Measurements from ENCODE around the gene SHQ1.

SHQ1 gene

DNA sequence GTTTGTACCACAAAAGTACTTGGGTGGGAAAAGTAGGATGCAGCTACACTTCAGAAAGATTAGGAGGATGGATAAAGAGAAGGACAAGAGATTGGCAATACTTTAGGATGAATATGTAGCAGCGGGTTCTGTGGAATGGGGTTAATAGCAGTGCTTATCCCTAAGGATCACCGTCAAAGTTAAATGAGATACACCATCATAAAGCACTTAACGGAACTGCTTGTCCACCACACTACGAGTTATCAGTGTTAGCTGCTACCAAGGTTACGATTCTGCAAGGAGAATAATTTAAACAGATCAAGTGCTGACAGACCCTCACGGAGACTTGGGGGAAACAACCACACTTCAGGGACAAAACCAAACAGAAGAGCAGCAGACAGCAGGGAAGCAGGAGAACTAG, 963 bp downstream of the SHQ1 start:
- no peak for DNase-seq

DNA sequence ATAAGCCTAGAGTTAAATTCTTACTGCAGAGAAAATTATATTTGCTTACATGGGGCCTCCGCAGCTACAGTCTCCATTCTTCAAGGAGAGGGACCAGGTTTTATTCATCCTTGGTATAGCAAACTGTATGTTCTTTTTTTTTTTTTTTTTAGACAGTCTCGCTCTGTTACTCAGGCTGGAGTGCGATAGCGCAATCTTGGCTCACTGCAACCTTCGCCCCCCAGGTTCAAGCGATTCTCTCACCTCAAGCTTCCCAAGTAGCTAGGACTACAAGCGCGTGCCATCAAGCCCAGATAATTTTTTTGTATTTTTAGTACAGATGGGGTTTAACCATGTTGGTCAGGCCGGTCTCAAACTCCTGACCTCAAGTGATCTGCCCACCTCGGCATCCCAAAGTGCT, 2.1 kb downstream of the SHQ1 start:
- DNase-seq = no peak

DNA sequence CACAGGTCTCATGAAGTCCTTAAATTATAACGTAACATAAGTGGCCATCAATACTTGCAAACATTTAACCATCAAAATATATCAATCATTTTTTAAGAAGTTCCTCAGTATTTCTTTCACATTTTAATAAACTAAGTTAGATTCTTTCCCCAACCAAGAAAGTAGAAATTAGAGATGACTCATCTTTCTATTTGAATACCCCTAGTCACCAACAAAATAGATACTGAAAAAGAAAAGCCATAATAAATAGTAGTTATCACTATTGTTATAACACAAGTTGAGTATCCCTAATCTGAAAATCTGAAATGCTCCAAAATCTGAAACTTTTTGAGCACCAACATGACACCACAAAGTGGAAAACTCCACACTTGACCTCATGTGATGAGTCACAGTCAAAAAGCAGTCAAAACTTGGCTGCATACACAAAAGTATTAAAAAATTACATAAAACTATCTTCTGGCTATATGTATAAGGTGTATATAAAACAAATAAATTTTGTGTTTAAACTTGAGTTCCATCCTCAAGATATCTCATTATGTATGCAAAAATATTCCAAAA, 3.7 kb downstream of the SHQ1 start:
- DNase-seq = no peak

DNA sequence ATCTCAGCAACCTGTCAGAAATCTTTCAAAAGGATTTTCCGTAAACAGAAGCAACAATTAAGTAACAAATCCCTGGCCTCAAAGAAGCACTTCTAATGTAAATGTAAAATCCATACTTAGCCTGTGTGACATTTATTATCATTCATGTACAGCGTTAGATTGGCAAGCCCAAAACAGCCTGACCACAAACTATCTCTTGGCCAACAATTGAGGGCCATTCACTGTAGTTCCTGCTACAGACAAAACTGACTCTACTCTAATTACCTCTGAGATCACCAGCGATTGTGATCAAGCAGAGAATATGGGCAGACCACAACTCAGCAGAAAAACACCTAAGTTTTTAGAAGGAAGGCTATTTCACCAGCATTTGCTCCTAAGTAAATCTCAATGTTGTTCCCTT, 9.2 kb downstream of the SHQ1 start:
- DNase-seq = no peak

DNA sequence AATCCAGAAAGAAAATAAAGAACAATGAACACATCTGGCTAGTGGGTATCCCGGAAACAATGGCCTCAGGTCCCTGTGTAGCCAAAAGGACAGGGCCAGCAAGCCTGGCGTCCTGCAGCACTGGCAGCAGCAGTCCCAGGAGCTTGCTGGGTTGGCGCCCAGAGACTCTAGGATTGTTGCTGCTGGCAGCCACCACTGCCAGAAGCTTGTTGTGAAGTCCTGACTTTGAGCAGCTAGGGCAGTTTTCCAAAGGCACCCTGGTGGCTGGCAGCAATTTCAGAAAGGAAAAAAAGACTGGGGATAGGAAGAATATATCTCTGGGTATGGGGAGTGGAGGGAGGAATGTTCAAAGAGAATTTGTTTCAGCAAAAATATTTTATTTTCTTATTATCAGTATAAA, 11.3 kb downstream of the SHQ1 start:
- no peak for DNase-seq

DNA sequence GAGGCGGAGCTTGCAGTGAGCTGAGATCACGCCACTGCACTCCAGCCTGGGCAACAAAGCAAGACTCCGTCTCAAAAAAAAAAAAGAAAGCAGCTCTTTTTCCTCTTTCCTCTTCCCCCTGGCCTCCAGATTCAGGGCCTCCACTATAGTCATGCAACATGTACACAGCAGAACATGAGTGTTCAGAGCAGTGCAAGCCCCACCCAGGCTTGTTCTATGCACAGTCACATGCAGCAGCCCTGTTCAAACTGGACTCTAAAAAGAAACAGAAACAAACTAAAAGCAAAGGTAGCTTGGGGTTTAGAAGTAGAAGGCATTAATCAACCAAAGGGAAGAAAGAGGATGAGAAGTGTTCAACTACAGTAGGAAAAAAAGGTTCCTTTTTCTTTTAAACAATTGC, 11.8 kb downstream of the SHQ1 start:
- DNase-seq = no peak

DNA sequence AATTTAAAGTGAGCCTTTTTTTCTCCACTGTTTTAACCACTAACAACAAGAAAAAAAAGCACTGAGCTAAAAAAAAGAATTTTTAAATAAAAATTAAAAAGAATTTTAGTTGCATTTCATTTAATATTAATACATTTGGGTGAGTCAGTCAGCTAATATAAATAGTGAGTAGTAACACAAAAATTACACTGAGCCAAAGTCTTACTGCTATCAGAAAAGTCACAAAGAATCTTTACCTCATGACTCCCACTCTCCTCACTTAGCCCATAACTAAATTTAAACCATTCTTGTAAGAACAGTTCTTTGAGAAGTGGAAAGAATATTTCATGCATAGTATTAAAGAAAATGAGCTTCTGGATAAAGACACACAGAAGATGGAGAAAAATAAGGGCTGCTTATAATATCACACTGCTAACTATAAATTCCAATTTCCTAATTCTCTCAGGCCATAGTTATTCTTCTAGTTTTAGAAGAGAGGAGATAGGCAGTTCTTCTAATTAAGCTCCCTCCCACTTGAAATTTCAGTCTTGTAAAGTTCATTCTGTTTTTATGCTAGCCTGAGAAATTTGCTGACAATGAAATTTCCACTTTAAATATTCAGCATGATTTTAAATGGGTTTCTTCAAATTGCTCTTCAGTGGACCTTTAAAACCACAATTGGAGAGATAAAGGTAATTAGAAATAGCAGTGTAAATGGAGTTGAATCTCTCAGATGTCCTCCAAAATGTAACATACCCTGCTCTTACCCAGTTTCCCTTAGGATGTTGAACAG, 17.6 kb downstream of the SHQ1 start:
- no peak for DNase-seq

DNA sequence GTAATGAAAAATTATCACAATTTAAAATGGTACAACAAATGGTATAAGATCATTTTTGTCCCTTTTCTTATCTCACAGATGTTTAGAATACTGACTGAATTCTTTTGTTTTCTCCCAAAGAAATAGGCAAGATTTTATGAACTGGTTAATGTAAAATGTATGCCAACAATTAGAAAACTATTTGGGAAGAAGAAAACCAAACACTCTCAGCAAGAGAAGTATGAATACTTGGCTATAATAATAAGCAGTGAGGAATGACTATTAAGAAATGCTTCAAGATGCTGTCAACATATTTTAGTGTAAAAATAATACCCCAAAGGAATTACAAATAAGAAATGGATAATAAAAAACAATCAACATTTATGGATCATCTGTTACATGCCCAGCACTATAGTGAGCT, 18.5 kb downstream of the SHQ1 start:
- DNase-seq = no peak

DNA sequence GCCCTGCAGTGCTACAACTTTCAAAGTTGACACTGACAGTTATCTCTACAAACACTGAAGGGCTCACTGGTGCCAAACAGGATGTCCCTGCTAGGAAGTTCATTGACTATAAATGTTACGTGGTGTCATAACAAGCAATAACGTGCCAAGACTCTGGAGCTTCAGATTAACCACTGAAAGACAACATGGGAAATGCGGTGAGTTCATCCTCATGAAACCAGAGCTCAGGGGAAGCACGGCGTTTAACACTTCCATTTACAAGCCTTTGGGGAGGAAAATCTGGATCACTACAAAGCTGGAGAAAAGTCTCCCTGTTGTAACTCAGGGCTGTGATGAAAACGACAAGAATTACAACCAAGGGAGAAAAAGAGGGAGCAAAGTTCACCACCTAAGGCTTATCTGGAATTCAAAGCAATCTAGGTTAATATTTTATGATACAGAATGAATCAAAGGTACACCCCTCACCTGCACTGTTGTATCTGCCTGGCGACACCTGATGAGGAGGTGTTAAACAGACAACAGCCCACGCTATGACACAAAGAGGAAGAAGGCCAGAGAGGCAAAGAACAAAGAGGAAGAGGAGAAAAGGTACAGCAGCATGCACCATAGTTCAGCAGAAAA, 27.0 kb downstream of the SHQ1 start:
- DNase-seq = no peak

DNA sequence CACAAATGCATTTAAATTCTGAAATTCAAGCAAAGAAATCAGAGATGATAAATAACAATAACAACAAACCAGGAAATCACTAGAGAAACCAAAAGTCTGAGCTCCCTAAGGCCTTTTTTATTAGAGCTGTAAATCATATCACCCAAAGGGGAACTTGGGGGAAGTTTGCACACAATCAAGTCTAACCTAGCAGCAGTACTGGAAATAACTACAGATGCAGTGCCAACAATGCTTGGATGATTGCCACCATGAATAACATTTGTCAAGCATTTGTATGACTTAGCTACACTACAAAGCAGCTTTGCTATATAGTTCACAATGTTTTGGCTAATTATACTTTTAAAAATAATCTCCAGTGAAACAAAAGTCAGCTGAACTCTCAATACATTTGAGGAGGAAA, 27.8 kb downstream of the SHQ1 start:
- no peak for DNase-seq

DNA sequence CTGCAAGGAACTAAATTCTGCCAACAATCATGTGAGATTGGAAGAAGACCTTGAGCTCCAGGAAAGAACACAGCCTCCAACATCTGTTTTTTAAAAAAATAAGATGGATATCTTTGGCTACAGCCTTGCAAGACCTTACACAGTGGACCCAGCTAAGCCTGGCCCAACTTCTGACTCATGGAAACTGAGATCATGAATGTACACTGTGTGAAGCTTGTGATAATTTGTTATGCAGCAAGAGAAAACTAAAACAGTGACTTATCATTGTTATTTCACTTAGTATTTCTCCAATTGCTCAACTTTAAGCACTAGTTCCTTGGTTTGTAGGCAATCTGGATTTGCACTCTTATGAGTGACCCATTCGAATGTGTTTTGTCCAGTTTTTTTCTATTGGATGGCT, 29.3 kb downstream of the SHQ1 start:
- DNase-seq = no peak

DNA sequence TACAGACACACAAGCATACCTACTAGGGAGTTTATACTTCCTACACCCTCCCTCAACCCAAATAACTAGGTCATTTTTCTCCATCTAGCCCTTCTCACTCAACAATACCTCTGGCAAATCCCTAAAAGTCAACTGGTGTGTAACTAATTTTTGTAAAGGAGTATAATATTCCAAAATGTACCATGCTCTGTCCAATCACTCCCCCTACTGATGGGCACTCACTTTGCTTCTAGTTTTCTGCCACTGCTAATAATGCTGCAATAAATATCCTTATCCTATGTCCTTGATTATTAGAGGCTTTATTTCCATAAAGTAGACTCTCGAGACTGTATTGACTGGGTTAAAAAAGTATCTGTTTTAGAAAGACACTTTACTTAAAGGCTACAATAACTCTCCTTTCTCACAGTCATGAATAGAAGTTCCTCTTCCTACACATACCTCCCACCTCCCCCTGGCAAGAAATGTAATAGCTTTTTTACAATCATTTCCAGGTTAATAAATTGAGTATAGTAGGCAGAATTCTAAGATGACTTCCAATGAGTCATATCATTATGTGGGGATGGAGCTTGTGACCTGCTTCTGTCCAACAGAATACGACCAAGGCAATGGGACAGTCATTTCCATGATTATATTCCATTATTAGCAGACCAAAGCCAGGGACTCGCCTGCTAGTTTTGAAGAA, 30.0 kb downstream of the SHQ1 start:
- DNase-seq = no peak

DNA sequence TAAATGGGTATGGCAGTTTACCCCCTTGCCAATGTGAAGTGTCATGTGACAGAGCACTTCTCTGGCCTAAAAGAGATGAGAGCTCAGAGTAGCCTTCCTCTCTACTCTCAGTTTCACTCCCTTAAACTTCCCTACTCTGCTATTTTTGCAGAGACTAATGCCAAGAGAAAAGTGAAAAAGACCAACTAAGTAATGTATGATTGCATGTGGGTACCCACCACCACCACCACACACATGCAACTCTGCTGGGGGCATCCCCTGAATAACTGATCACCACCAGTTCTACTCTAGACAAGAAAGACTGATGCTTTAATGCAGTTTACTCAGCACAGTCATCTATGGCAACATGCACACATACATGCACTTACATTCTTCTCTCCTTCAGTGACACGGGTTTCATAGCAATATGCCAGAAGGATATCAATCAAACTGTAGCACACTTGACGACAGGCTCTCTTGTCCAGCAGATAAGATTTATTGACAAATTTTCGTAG, 31.3 kb downstream of the SHQ1 start:
- DNase-seq = no peak

DNA sequence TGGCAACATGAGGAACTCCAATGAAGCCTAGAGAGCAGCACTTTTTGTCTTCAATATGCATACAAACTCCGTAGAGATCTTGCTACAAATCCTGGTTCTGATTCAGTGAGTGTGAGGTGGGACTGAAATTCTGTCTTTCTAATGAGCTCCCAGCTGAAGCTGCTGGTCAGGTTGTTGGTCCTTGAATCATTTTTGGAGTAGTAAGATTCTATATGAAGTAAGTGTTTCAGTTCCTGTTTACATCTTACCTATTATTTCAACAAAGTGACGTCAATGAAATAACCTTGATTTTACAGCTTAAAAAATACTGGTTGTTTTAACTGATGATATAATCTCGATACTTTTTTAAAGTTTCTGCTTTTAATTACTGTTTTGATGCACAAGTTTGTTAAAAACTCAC, 33.9 kb downstream of the SHQ1 start:
- DNase-seq = no peak

DNA sequence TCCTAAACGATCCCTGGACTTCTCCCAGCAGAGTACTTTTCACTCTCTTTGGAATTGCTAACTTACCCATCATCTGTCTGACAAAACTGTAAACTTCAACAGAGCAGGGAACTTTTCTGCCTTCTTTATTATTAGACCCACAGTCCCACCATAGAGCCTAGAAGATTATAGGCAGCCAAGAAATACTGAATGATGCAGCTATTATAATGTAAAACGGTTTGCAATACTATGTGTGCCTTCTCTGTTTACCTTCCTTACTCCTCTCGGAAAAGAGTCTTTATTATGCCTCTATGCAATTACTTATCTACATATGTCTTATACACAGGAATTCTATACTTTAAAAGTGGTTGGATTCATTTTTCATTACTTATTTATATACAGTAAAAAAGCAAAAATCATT, 36.0 kb downstream of the SHQ1 start:
- no peak for DNase-seq

DNA sequence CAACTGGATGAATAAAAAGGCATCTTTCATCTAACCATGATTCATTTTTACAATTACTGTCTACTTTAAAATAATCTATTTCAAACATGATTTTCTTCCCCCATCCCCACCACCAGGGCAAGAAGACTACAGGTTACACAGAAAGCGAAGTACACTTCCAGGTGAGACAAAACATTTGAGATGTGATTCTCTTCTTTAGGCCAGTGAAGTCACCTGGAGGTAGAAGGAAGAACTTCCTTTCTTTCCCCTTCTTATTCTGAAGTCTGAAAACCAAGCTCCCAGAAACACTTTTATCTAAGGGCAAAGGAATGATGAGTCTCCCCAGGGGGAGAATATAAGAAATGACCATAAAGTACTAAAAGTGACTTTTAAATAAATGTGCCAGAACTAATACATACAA, 36.7 kb downstream of the SHQ1 start:
- no peak for DNase-seq

DNA sequence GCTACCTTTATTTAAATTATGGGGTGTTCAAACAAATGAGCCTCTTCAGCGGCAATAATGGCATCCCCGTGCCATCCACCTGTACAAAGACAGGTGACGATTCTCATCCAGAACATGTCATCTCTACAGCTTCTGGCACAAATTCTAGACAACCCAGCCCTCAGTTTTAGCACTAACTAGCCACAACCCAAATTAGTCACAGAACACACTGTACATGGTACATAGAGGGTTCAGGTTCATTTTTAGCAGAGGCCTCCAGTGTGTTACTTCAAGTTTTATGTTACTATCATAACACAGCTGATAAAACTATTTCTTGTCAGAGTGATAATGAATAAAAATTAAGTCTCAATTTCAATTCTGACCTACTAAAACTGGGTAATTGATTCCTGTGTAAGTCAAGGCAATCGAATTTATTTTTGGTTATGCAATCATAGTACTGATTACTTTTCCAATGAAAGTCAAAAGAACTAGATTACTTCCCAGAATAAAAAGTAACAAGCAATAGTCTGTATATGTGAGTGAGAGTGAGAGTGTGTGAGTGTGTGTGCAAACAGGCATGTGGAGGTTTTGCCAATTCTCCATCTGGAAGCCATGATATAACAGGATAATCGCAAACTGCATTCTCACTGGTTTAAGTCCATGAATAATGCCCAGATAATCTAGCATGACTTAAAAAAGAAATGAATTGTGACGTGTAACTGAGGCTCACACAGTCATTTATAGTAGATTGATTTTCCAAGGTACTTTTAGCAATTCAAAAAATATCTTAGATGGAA, 37.4 kb downstream of the SHQ1 start:
- no peak for DNase-seq

DNA sequence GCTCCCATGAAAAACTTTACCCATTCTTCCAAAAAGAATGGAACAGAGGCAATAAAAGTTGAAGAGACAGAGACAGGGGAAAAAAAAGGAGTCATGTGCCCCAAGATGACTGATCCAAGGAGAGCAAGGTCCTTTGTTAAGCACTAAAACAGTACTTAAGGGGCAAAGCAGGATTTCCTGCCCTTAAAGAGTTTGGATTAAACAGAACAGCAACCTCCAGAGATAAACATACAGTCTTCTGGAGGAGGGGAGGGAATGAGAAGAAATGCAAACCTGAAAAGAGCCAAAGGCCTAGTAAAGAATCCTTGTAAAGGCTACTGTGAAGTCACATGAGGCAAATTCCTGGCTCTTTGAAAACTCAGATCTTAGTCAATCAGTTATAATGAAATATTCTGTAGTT, 38.2 kb downstream of the SHQ1 start:
- no peak for DNase-seq

DNA sequence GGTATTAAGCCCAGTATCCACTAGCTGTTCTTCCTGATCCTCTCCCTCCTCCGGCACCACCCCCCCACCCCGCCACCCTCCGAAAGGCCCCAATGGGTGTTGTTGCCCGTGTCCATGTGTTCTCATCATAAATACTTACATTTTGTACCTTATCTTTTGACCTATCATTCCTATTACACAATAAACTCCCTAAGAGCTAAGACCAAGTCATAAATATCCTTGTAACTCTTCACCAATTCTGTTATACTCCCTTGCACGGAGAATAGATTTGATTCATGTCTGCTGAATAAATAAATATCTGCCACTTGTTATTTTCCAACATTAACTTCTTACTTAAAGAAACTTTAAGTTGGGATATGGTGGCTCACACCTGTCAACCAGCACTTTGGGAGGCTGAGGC, 43.9 kb downstream of the SHQ1 start:
- no peak for DNase-seq

DNA sequence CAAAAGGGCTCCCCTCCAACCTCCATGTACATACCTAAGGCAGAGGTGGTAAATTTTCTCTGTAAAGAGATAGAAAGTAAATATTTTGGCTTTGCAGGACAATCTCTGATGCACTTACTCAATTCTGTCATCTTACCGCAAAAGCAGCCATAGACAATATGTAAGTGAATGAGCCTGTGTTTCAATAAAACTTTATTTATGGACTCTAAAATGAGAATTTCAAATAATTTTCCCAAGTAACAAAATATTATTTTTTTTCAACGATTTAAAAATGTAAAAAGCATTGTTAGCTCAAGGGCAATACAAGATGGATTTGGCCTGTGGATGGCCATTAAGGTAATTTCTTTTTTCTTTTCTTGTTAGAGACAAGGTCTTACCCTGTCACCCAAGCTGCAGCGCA, 44.7 kb downstream of the SHQ1 start:
- DNase-seq = no peak

DNA sequence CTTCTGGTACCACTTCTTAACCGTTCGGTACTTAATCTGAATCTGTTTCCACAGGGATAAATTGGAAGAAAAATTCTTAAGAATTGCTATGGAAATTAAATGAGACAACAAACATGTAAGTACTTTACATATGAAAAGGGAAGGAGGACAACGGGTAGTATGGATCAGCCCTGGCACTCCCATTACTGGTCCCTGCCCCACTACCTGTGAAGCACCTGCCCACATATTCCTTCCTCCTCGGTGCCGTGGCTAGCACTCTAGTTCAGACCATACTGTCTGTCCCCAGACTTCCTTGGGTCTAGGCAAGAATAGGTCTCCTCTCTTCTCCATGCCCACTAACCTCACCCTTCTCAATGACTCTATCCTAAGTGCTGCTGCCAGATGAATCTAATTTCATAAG, 46.2 kb downstream of the SHQ1 start:
- no peak for DNase-seq

DNA sequence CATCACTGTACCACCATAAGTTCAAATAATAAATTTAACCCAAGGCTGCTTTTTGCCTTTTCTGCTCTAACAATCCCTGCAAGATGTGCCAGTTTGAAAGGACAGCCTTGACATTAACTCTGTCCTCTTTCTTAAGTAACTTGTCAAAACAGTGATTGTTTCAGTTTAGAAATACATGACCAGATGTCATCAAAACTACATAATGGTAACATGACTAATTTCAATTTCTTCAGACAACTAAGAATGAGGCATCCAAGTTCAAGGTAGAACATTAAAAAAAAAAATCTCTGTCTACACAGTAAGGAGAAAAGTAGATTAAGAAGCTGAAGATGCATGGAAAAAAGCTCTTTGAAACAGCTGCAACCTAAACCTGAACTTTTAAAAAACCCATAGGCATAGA, 47.4 kb downstream of the SHQ1 start:
- DNase-seq = no peak

DNA sequence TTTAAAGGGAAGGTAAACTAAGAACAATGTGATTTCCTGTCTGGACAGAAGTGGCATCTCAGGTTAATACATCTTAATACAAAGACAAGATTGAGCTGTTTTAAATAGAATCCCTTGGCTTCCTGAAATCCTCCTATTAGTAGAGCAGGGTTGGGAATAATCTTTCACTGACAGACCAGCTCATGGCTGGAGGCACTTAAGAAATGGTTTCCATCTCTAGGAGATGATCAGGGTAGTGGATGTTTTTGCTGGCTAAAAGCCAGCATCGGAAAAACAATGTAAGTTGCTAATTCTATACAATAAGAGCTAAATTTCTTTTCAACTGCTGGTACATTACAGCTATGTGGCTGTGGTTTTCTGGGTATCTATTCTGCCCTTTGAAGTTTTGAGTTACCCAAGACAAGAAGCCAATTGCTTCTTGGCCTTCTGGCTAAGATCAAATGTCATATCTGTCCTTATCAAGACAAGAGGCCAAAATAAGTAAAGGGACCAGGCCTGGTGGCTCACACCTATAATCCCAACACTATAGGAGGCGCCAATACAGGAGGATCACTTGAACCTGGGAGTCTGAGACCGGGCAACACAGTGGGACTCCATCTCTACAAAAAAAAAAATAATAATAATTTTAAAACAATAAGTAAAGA, 49.6 kb downstream of the SHQ1 start:
- DNase-seq = no peak
